Measurements from ENCODE around the gene TMEM9. TPM values are rescaled to one million over a fixed set of nuclear protein-coding genes. Genes with fewer than 3 reads are reported as not detected.

TMEM9 gene
- total RNA-seq, 1 experiment from 2014 or later: 69.7 TPM

- Histone ChIP-seq H3K27ac (ENCODE audit: low read depth, low read length, poor library complexity, severe bottlenecking) (no peak overlapping the region), H3K9me3 (ENCODE audit: low read depth, low read length, poor library complexity, severe bottlenecking) (no peaks in the 10 kb centered on the region), H3K4me1 (ENCODE audit: insufficient read depth, low read length, poor library complexity, severe bottlenecking) (peaks cover 5% of the 10 kb centered on the region), H3K27me3 (replicated peaks; ENCODE audit: insufficient read depth, low read depth, low read length, poor library complexity) (no peaks in the 10 kb centered on the region), H3K4me3 (ENCODE audit: low read depth, low read length, poor library complexity, severe bottlenecking) (no peak overlapping the region), H3K36me3 (ENCODE audit: insufficient read depth, low read length, poor library complexity, severe bottlenecking) (peaks cover 46% of the 10 kb centered on the region)
- no peak for DNase-seq (ENCODE audit: low spot score)
- CTCF ChIA-PET: no interaction called here
- no TSS peak for BruUV-seq (replicated peaks)
- POLR2A ChIA-PET (ENCODE audit: low non-redundant PET): no interaction called here
- intact Hi-C loops (cut with micrococcal nuclease; ENCODE audit: unreplicated experiment): no loop called here
- TF ChIP-seq EZH2 (IDR thresholded peaks at IDR 0.05; ENCODE audit: borderline replicate concordance, low read depth, low read length, poor library complexity, severe bottlenecking) (no peak), CTCF (conservative IDR thresholded peaks at IDR 0.05; ENCODE audit: low read depth, low read length) (no peak)
Observed at GRCh38 chr1:201141418-201141817, 12.9 kb downstream of the TMEM9 start.

GRCh38 chr1:201140941-201141260 lies 13.4 kb downstream of the TMEM9 start:
- peaks cover 41% of the 10 kb centered on the region for H3K36me3 ChIP-seq (ENCODE audit: insufficient read depth, low read length, poor library complexity, severe bottlenecking)
- no peak overlapping the region for H3K27ac ChIP-seq (ENCODE audit: low read depth, low read length, poor library complexity, severe bottlenecking)
- POLR2A ChIA-PET (ENCODE audit: low non-redundant PET): no interaction called here
- CTCF ChIA-PET: no interaction called here
- DNase-seq (ENCODE audit: low spot score): no peak
- no peak for TF ChIP-seq CTCF (conservative IDR thresholded peaks at IDR 0.05; ENCODE audit: low read depth, low read length)
- no peak for TF ChIP-seq EZH2 (IDR thresholded peaks at IDR 0.05; ENCODE audit: borderline replicate concordance, low read depth, low read length, poor library complexity, severe bottlenecking)
- peaks cover 5% of the 10 kb centered on the region for H3K4me1 ChIP-seq (ENCODE audit: insufficient read depth, low read length, poor library complexity, severe bottlenecking)
- no peaks in the 10 kb centered on the region for H3K9me3 ChIP-seq (ENCODE audit: low read depth, low read length, poor library complexity, severe bottlenecking)
- no peak overlapping the region for H3K4me3 ChIP-seq (ENCODE audit: low read depth, low read length, poor library complexity, severe bottlenecking)
- no TSS peak for BruUV-seq (replicated peaks)
- intact Hi-C loops (cut with micrococcal nuclease; ENCODE audit: unreplicated experiment): no loop called here
- H3K27me3 ChIP-seq (replicated peaks; ENCODE audit: insufficient read depth, low read depth, low read length, poor library complexity): no peaks in the 10 kb centered on the region

GRCh38 chr1:201140235-201140940 lies 13.9 kb downstream of the TMEM9 start:
- ChIA-PET POLR2A (ENCODE audit: low non-redundant PET) (no interaction called here), CTCF (no interaction called here)
- no peak for DNase-seq (ENCODE audit: low spot score)
- peak overlapping the region; percentile 34 for H3K27ac ChIP-seq (ENCODE audit: low read depth, low read length, poor library complexity, severe bottlenecking)
- intact Hi-C loops (cut with micrococcal nuclease; ENCODE audit: unreplicated experiment): no loop called here
- TF ChIP-seq CTCF (conservative IDR thresholded peaks at IDR 0.05; ENCODE audit: low read depth, low read length): no peak
- TF ChIP-seq EZH2 (IDR thresholded peaks at IDR 0.05; ENCODE audit: borderline replicate concordance, low read depth, low read length, poor library complexity, severe bottlenecking): no peak
- H3K9me3 ChIP-seq (ENCODE audit: low read depth, low read length, poor library complexity, severe bottlenecking): no peaks in the 10 kb centered on the region
- H3K4me1 ChIP-seq (ENCODE audit: insufficient read depth, low read length, poor library complexity, severe bottlenecking): peaks cover 5% of the 10 kb centered on the region
- no TSS peak for BruUV-seq (replicated peaks)
- H3K36me3 ChIP-seq (ENCODE audit: insufficient read depth, low read length, poor library complexity, severe bottlenecking): peaks cover 39% of the 10 kb centered on the region
- H3K4me3 ChIP-seq (ENCODE audit: low read depth, low read length, poor library complexity, severe bottlenecking): no peak overlapping the region
- no peaks in the 10 kb centered on the region for H3K27me3 ChIP-seq (replicated peaks; ENCODE audit: insufficient read depth, low read depth, low read length, poor library complexity)

Measured in A673 (cell line).